ENCODE data around the gene MYD88.

GRCh38 chr3:38186781-38187180 lies 48.3 kb downstream of the MYD88 start:
- TF ChIP-seq ZNF217 (CRISPR knock-in tag; IDR thresholded peaks at IDR 0.05) = no peak
- TF ChIP-seq RAD21 (CRISPR knock-in tag; conservative IDR thresholded peaks at IDR 0.05 in 1 of 2, IDR thresholded peaks at IDR 0.05 in 1 of 2) = no peak
- TF ChIP-seq ZNF23 (CRISPR knock-in tag; IDR thresholded peaks at IDR 0.05) = no peak
- TF ChIP-seq ZNF384 (IDR thresholded peaks at IDR 0.05; ENCODE audit: low read depth, low read length) = no peak
- no peak for TF ChIP-seq CTCF (IDR thresholded peaks at IDR 0.05 in 2 of 3, conservative IDR thresholded peaks at IDR 0.05 in 1 of 3; ENCODE audit: insufficient read depth in 2 of 3, low read depth in 1 of 3, low read length in 3 of 3)
- TF ChIP-seq ZNF253 (CRISPR knock-in tag; conservative IDR thresholded peaks at IDR 0.05) = no peak
- TF ChIP-seq HNRNPLL (IDR thresholded peaks at IDR 0.05; ENCODE audit: low read depth, low read length, poor library complexity, severe bottlenecking) = no peak
- TF ChIP-seq NFRKB (IDR thresholded peaks at IDR 0.05; ENCODE audit: low read depth) = no peak
- no peak for TF ChIP-seq JUN (IDR thresholded peaks at IDR 0.05; ENCODE audit: borderline replicate concordance, low read depth, low read length)
- no peak for TF ChIP-seq JUN (CRISPR knock-in tag; IDR thresholded peaks at IDR 0.05; ENCODE audit: borderline replicate concordance)
